HG02610 (cell line): ENCODE measurements around the gene CHRND.
"Not testable (repeated sequence)": the region's sequence is repeated elsewhere in the genome, so short reads cannot be mapped to it uniquely, and the experiment has no call there.

Experiments
- ATAC-seq: cut with Tn5 transposase; IDR thresholded peaks from one replicate; pipeline ENCODE4 v1.9.1; 2021; ENCODE audit warnings: mild to moderate bottlenecking, moderate library complexity; ENCODE audit not compliant: unreplicated experiment

The CHRND gene

DNA sequence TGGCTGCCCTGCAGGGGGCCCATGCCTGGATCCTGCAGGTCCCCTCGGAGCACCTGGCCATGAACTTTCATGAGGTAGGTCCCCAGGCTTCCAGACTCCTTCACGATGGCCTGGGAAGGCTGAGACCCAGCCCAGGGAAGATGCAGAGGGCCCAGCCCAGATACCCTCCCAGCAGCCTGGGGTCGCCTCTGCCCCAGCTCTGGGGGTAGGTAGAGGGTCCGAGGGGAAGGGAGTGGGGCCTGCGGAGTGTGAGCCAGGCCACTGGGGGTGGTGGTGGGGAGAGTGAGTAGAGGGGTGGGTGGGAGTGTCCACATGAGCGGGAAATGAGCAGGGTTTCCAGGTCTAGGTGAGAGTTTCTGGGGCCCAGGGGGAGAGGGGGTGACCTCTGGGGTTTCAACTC is 1.2 kb upstream of the CHRND start:
- ATAC-seq: no peak

GRCh38 chr2:232525199-232525598 is 761 bp upstream of the CHRND start:
- ATAC-seq: no peak

- ATAC-seq: no peak
Observed at GRCh38 chr2:232526372-232526941, 497 bp downstream of the CHRND start.

DNA sequence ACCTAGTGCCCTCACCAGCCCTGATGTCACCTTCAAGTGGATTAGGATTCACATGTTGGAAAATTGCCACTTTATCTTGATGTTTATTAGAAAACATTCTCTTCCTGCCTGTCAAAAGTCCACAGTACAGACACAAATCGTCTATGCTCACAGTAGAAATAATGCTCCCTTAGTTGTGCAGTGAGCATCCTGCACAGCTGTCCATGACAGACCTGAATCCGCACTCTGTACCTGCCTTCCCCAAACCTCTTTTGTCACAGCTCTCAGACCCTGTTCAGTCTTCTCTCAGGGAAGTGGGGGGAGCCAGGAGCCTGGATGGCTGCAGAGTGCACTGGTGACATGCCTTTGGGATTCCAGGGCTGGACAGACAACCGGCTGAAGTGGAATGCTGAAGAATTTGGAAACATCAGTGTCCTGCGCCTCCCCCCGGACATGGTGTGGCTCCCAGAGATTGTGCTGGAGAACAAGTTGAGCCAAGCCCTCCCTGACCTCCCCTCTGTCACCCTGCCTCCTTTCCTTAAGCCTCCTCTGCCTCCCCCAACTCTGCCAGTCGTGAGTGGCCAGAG is 2.0 kb downstream of the CHRND start:
- no peak for ATAC-seq

GRCh38 chr2:232528746-232529460 is 2.9 kb downstream of the CHRND start:
- ATAC-seq: no peak

DNA sequence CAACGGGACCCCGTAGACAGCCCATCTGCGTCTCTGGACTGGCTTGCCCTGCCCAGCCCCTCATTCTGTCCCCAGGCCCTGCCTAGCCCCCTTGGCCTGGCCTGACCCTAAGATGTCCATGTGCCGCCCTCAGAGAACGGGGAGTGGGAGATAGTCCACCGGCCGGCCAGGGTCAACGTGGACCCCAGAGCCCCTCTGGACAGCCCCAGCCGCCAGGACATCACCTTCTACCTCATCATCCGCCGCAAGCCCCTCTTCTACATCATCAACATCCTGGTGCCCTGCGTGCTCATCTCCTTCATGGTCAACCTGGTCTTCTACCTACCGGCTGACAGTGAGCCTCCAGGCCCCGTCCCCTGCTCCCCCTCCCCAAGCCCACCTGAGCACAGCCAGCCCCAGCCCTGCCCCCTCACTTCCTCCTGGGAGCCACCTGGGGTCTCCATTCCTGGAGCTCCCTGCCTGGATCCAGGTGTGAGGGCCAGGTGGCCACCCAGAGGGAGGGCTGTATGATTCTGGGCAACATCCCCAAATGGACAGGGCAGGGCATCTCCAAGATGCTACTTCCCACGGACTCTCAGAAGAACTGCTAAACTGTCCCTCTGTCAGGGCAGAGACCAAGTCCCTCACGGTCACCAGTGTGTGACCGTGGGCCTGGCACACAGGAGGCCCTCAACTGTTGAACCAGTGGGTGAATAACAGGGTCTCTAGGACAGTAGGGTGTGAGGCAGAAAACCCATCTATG is 4.0 kb downstream of the CHRND start:
- ATAC-seq: no peak

GRCh38 chr2:232530626-232531260 is 4.8 kb downstream of the CHRND start:
- ATAC-seq: no peak

DNA sequence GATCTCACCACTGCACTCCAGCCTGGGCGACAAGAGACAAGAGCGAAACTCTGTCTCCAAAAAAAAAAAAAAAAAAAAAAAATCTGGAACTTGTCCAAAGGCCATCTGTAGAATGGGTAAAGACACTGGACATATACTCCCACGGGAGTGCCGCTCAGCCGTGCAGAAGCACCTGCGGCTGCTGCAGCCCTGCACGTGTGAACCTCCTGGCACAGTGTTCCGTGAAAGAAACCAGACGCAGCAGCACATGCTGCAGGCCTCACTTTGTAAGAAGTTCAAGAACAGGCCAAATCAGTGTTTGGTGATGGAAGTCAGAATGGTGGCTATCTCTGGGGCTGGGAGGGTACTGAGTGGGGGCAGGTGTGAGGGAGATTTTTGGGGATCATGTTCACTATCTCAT is 6.5 kb downstream of the CHRND start:
- ATAC-seq: no peak

GRCh38 chr2:232532821-232533220 is 6.9 kb downstream of the CHRND start:
- not testable (repeated sequence) for ATAC-seq

DNA sequence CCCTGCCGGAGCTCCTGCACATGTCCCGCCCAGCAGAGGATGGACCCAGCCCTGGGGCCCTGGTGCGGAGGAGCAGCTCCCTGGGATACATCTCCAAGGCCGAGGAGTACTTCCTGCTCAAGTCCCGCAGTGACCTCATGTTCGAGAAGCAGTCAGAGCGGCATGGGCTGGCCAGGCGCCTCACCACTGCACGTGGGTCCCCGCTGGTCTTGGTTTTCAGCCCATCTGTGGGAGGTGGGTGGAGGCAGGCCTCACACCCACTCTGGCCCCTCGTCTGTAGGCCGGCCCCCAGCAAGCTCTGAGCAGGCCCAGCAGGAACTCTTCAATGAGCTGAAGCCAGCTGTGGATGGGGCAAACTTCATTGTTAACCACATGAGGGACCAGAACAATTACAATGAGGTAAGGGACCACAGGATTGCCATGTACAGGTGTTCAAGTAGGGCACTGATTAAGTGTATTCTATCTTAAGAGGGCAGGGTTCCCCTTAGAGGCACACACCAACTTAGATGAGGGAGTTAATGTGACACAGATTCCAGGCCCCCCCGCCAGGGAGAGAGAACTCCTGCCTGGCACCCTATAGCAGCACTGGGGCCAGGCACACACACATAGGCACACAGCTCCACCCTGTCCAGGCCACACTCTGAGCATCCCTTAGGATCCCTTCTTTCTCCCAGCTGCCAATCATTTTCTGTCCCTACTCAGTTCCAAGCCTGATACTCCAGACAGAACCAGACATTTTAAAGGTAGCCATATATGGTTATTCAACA is 8.2 kb downstream of the CHRND start:
- ATAC-seq: no peak

GRCh38 chr2:232534940-232535651 is 9.1 kb downstream of the CHRND start:
- ATAC-seq: no peak

- no peak for ATAC-seq
Observed at GRCh38 chr2:232535761-232536530, 10.0 kb downstream of the CHRND start.

- no peak for ATAC-seq
Observed at GRCh38 chr2:232537079-232537478, 11.1 kb downstream of the CHRND start.

- ATAC-seq: no peak
Observed at GRCh38 chr2:232537499-232537898, 11.5 kb downstream of the CHRND start.

- ATAC-seq: no peak
Observed at GRCh38 chr2:232538671-232539070, 12.7 kb downstream of the CHRND start.

GRCh38 chr2:232539298-232540231 is 13.6 kb downstream of the CHRND start, which contains the start of gene CHRNG:
Gene CHRNG, plus strand, starts transcription at chr2:232539692. Its CDS starts 56 bp downstream, at chr2:232539748.
- no peak for ATAC-seq

GRCh38 chr2:232540441-232541041 is 14.6 kb downstream of the CHRND start:
- no peak for ATAC-seq
